Left ventricle myocardium inferior (tissue), 1 donor: ENCODE measurements around the gene EFCAB13. TPM values are rescaled to one million over a fixed set of nuclear protein-coding genes. Genes with fewer than 3 reads are reported as not detected.
"Not testable (repeated sequence)": the region's sequence is repeated elsewhere in the genome, so short reads cannot be mapped to it uniquely, and the experiment has no call there.

ENCODE experiments used
- DNase-seq: peaks from one replicate; pipeline ENCODE4 v3.0.0-alpha.2; 2020
- H3K27ac ChIP-seq: fragments of 200-600 bp; replicated peaks from 2 replicates; pipeline ENCODE4 v1.8.0; 2021
- H3K27me3 ChIP-seq: fragments of 200-600 bp; 2 replicates; pipeline ENCODE4 v1.8.0; 2021; ENCODE audit warnings: low read depth
- H3K36me3 ChIP-seq: fragments of 200-600 bp; 2 replicates; pipeline ENCODE4 v1.8.0; 2021
- H3K4me1 ChIP-seq: fragments of 200-600 bp; 2 replicates; pipeline ENCODE4 v1.8.0; 2021
- H3K4me3 ChIP-seq: fragments of 200-600 bp; 2 replicates; pipeline ENCODE4 v1.8.0; 2021; ENCODE audit warnings: mild to moderate bottlenecking, moderate library complexity
- H3K9me3 ChIP-seq: fragments of 200-600 bp; replicated peaks from 2 replicates; pipeline ENCODE4 v1.8.0; 2021
- intact Hi-C: fragments of 100-400 bp; cut with micrococcal nuclease; formaldehyde crosslinking; loops from one replicate; pipeline ENCODE4 v1.11.0; 2022
- total RNA-seq: library from RNA; stranded (reverse); fragmentation: NEBNext Ultra II Directional; extraction: Animal tissue kit (Norgen Biotek cat#: 25700); gene quantifications from one replicate; pipeline ENCODE4 v1.2.1, GENCODE V29; 2021
- TF ChIP-seq, protein P1 (sequence below): fragments of 200-600 bp; IDR thresholded peaks from 2 replicates; pipeline ENCODE4 v1.8.0; 2021; ENCODE audit warnings: antibody characterized with exemption, mild to moderate bottlenecking, borderline replicate concordance
- donor health status: DM: no; HTN: yes; CAD: no; lungs with severe emphysema.

Gene EFCAB13
- total RNA-seq, 1 donor from 2014 or later = 2.6 TPM

DNA sequence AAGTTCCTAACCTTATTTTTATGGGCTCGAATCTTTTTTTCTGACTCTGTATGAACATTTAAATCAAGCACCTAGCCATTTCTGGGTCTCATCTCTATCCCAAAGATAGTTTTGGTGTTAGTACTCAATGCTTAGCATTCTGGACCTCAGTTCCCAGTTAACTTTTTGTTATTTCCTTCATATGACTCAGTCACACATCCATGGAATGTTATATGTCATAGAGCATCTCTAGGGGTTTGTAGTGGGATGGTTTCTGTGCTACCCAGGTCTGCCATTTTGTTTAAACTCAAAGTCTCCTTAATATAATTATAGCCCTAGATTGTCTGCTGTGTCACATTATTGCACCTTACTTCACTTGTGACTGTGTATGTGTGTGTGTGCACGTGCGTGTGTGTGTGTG lies 90.1 kb downstream of the EFCAB13 start:
- intact Hi-C loops = no loop called here
- H3K4me3 ChIP-seq = no peak overlapping the region
- no peak for DNase-seq
- TF ChIP-seq, protein P1, sequence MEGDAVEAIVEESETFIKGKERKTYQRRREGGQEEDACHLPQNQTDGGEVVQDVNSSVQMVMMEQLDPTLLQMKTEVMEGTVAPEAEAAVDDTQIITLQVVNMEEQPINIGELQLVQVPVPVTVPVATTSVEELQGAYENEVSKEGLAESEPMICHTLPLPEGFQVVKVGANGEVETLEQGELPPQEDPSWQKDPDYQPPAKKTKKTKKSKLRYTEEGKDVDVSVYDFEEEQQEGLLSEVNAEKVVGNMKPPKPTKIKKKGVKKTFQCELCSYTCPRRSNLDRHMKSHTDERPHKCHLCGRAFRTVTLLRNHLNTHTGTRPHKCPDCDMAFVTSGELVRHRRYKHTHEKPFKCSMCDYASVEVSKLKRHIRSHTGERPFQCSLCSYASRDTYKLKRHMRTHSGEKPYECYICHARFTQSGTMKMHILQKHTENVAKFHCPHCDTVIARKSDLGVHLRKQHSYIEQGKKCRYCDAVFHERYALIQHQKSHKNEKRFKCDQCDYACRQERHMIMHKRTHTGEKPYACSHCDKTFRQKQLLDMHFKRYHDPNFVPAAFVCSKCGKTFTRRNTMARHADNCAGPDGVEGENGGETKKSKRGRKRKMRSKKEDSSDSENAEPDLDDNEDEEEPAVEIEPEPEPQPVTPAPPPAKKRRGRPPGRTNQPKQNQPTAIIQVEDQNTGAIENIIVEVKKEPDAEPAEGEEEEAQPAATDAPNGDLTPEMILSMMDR = no peak
- no peak overlapping the region for H3K27ac ChIP-seq
- H3K36me3 ChIP-seq = no peaks in the 10 kb centered on the region
- no peaks in the 10 kb centered on the region for H3K27me3 ChIP-seq
- H3K9me3 ChIP-seq = no peaks in the 10 kb centered on the region
- H3K4me1 ChIP-seq = no peaks in the 10 kb centered on the region

- no peaks in the 10 kb centered on the region for H3K4me1 ChIP-seq
- TF ChIP-seq, protein P1 = no peak
- DNase-seq = no peak
- no peaks in the 10 kb centered on the region for H3K9me3 ChIP-seq
- H3K4me3 ChIP-seq = no peak overlapping the region
- intact Hi-C loops = no loop called here
- no peak overlapping the region for H3K27ac ChIP-seq
- H3K36me3 ChIP-seq = no peaks in the 10 kb centered on the region
- no peaks in the 10 kb centered on the region for H3K27me3 ChIP-seq
Observed at GRCh38 chr17:47414612-47415011, 90.9 kb downstream of the EFCAB13 start.

GRCh38 chr17:47423406-47424295 lies 99.9 kb downstream of the EFCAB13 start:
- Histone ChIP-seq H3K36me3 (no peaks in the 10 kb centered on the region), H3K27ac (no peak overlapping the region), H3K4me1 (peaks cover 13% of the 10 kb centered on the region), H3K9me3 (no peaks in the 10 kb centered on the region), H3K4me3 (peak overlapping the region; percentile 69), H3K27me3 (peaks cover 13% of the 10 kb centered on the region)
- TF ChIP-seq, protein P1 = no peak
- intact Hi-C loops = no loop called here
- peak; percentile 12 for DNase-seq

DNA sequence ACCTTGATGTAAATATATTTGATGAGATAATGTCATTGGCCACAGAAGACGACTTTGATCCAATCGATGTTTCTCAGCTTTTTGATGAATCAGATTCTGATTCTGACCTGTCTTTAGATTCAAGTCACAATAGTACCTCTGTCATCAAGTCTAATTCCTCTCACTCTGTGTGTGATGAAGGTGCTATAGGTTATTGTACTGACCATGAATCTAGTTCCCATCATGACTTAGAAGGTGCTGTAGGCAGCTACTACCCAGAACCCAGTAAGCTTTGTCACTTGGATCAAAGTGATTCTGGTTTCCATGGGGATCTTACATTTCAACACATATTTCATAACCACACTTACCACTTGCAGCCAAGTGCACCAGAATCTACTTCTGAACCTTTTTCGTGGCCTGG lies 101.5 kb downstream of the EFCAB13 start:
- H3K36me3 ChIP-seq, H3K9me3 ChIP-seq, DNase-seq, intact Hi-C loops, H3K4me3 ChIP-seq, H3K27ac ChIP-seq: not testable (repeated sequence)
- H3K27me3 ChIP-seq = peaks cover 13% of the 10 kb centered on the region
- H3K4me1 ChIP-seq = peaks cover 13% of the 10 kb centered on the region

- DNase-seq, H3K9me3 ChIP-seq, intact Hi-C loops, H3K4me3 ChIP-seq, H3K36me3 ChIP-seq, H3K27ac ChIP-seq: not testable (repeated sequence)
- peaks cover 13% of the 10 kb centered on the region for H3K27me3 ChIP-seq
- peaks cover 13% of the 10 kb centered on the region for H3K4me1 ChIP-seq
Observed at GRCh38 chr17:47425887-47426635, 102.3 kb downstream of the EFCAB13 start.

- no peak overlapping the region for H3K27ac ChIP-seq
- DNase-seq = no peak
- no peaks in the 10 kb centered on the region for H3K36me3 ChIP-seq
- H3K4me1 ChIP-seq = peaks cover 11% of the 10 kb centered on the region
- H3K9me3 ChIP-seq = no peaks in the 10 kb centered on the region
- TF ChIP-seq, protein P1 = no peak
- H3K4me3 ChIP-seq = no peak overlapping the region
- intact Hi-C loops = no loop called here
- peaks cover 9% of the 10 kb centered on the region for H3K27me3 ChIP-seq
Observed at GRCh38 chr17:47427985-47428384, 104.2 kb downstream of the EFCAB13 start.

GRCh38 chr17:47432240-47432639 lies 108.5 kb downstream of the EFCAB13 start:
- H3K36me3 ChIP-seq, H3K4me1 ChIP-seq, DNase-seq, H3K27me3 ChIP-seq, intact Hi-C loops, H3K27ac ChIP-seq, H3K4me3 ChIP-seq: not testable (repeated sequence)
- peaks cover 27% of the 10 kb centered on the region for H3K9me3 ChIP-seq
